Kidney (tissue), 22 donors: ENCODE data around the gene ZNF200. TPM values are rescaled to one million over a fixed set of nuclear protein-coding genes. Genes with fewer than 3 reads are reported as not detected.

Experiments
- DNase-seq, 5 donors: peaks; one replicate each; pipeline ENCODE4 v3.0.0-alpha.2; 2013 to 2020
- FAIRE-seq: peaks from 2 replicates; lab custom pipeline; 2012; peaks lifted over from hg19 to GRCh38; lab: Jason Lieb, UNC
- H3K27ac ChIP-seq, 2 donors: one replicate each; pipeline ENCODE4 v1.7.0; 2013; ENCODE audit warnings: low read depth in 2 of 2, low read length in 2 of 2, inconsistent platforms in 1 of 2
- H3K27me3 ChIP-seq: one replicate; pipeline ENCODE4 v1.7.1; 2013; ENCODE audit warnings: low read length, inconsistent platforms; ENCODE audit not compliant: control insufficient read depth, insufficient read depth
- H3K36me3 ChIP-seq, 3 donors: one replicate each; pipeline versions ENCODE4 v1.7.0 to v1.7.1; 2013; ENCODE audit warnings: low read length in 3 of 3, control low read depth in 1 of 3, inconsistent platforms in 1 of 3; ENCODE audit not compliant: insufficient read depth in 3 of 3, control insufficient read depth in 2 of 3
- H3K4me1 ChIP-seq, 3 donors: one replicate each; pipeline versions ENCODE4 v1.7.0 to v1.7.1; 2013; ENCODE audit warnings: low read length in 3 of 3, inconsistent platforms in 1 of 3, low read depth in 1 of 3; ENCODE audit not compliant: control insufficient read depth in 2 of 3, insufficient read depth in 2 of 3
- H3K4me3 ChIP-seq, 3 donors: one replicate each; pipeline versions ENCODE4 v1.7.0 to v1.8.1; 2013; ENCODE audit warnings: low read length in 3 of 3, control low read depth in 1 of 3, inconsistent platforms in 1 of 3
- H3K9ac ChIP-seq, 3 donors: one replicate each; pipeline versions ENCODE4 v1.7.0 to v1.7.1; 2013; ENCODE audit warnings: low read length in 3 of 3, control low read depth in 1 of 3, inconsistent platforms in 1 of 3
- H3K9me3 ChIP-seq, 3 donors: one replicate each; pipeline versions ENCODE4 v1.7.0 to v1.7.1; 2013; ENCODE audit warnings: low read length in 3 of 3, control low read depth in 1 of 3, inconsistent platforms in 1 of 3; ENCODE audit not compliant: control insufficient read depth in 2 of 3, insufficient read depth in 1 of 3
- intact Hi-C: fragments of 100-400 bp; cut with DNase I; formaldehyde crosslinking; loops from one replicate; pipeline ENCODE4 v1.11.1; 2022
- long read RNA-seq, 10 donors: library from polyadenylated mRNA in 1 of 10; unstranded in 1 of 10; transcript quantifications; one replicate each; pipeline ENCODE4 v2.0.0 and lab custom pipeline, GENCODE V29; 2021 to 2026
- polyA plus RNA-seq: library from polyadenylated mRNA; stranded (reverse); fragments of 350-450 nt; fragmentation: Illumina TruSeq; extraction: RNeasy Lipid Tissue Mini Kit (QIAGEN cat#74804); gene quantifications from one replicate; pipeline ENCODE4 v1.2.3, GENCODE V29; 2014; ENCODE audit warnings: low read depth, low replicate concordance; ENCODE audit not compliant: insufficient read depth
- total RNA-seq: library from RNA; stranded (reverse); fragmentation: NEBNext Ultra II Directional; extraction: Animal tissue kit (Norgen Biotek cat#: 25700); gene quantifications from one replicate; pipeline ENCODE4 v1.2.1, GENCODE V29; 2021
- TF ChIP-seq, protein P1 (sequence below): IDR thresholded peaks from 3 replicates; pipeline ENCODE4 v1.5.1; 2012; ENCODE audit warnings: mild to moderate bottlenecking, moderate library complexity, borderline replicate concordance; ENCODE audit not compliant: insufficient read depth; ENCODE audit errors: extremely low read depth
- donor health status: control.
- donor health status: control.
- donor health status: control.
- donor health status: control.
- donor health status: control.
- donor health status: DM: yes; HTN: yes; CAD: no.
- donor health status: Normal renal cell carcinoma (clear cell type).

The ZNF200 gene, protein sequence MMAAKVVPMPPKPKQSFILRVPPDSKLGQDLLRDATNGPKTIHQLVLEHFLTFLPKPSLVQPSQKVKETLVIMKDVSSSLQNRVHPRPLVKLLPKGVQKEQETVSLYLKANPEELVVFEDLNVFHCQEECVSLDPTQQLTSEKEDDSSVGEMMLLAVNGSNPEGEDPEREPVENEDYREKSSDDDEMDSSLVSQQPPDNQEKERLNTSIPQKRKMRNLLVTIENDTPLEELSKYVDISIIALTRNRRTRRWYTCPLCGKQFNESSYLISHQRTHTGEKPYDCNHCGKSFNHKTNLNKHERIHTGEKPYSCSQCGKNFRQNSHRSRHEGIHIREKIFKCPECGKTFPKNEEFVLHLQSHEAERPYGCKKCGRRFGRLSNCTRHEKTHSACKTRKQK
- 9.6 TPM for total RNA-seq
- 3.3 TPM for polyA plus RNA-seq
- long read RNA-seq, donor 1, full-length matches to known transcripts: 4 of 4 reads
- long read RNA-seq, donor 1, partial matches to known transcripts: 0 of 4 reads
- long read RNA-seq, donor 1, other reads (novel, unspliced or antisense): 0 of 4 reads
- long read RNA-seq, donor 2, full-length matches to known transcripts: 10 of 10 reads
- long read RNA-seq, donor 2, partial matches to known transcripts: 0 of 10 reads
- long read RNA-seq, donor 2, other reads (novel, unspliced or antisense): 0 of 10 reads
- long read RNA-seq, donor 3, full-length matches to known transcripts: 9 of 9 reads
- long read RNA-seq, donor 3, partial matches to known transcripts: 0 of 9 reads
- long read RNA-seq, donor 3, other reads (novel, unspliced or antisense): 0 of 9 reads
- long read RNA-seq, donor 4, full-length matches to known transcripts: 3 of 3 reads
- long read RNA-seq, donor 4, partial matches to known transcripts: 0 of 3 reads
- long read RNA-seq, donor 4, other reads (novel, unspliced or antisense): 0 of 3 reads
- long read RNA-seq, donor 5, full-length matches to known transcripts: 1 of 1 reads
- long read RNA-seq, donor 5, partial matches to known transcripts: 0 of 1 reads
- long read RNA-seq, donor 5, other reads (novel, unspliced or antisense): 0 of 1 reads
- long read RNA-seq, donor 6, full-length matches to known transcripts: 6 of 6 reads
- long read RNA-seq, donor 6, partial matches to known transcripts: 0 of 6 reads
- long read RNA-seq, donor 6, other reads (novel, unspliced or antisense): 0 of 6 reads
- long read RNA-seq, donor 7, full-length matches to known transcripts: 6 of 8 reads
- long read RNA-seq, donor 7, partial matches to known transcripts: 2 of 8 reads
- long read RNA-seq, donor 7, other reads (novel, unspliced or antisense): 0 of 8 reads
- long read RNA-seq, donor 8, full-length matches to known transcripts: 9 of 9 reads
- long read RNA-seq, donor 8, partial matches to known transcripts: 0 of 9 reads
- long read RNA-seq, donor 8, other reads (novel, unspliced or antisense): 0 of 9 reads
- long read RNA-seq, donor 9, full-length matches to known transcripts: 2 of 2 reads
- long read RNA-seq, donor 9, partial matches to known transcripts: 0 of 2 reads
- long read RNA-seq, donor 9, other reads (novel, unspliced or antisense): 0 of 2 reads
- long read RNA-seq, donor 10, full-length matches to known transcripts: 7 of 7 reads
- long read RNA-seq, donor 10, partial matches to known transcripts: 0 of 7 reads
- long read RNA-seq, donor 10, other reads (novel, unspliced or antisense): 0 of 7 reads

DNA sequence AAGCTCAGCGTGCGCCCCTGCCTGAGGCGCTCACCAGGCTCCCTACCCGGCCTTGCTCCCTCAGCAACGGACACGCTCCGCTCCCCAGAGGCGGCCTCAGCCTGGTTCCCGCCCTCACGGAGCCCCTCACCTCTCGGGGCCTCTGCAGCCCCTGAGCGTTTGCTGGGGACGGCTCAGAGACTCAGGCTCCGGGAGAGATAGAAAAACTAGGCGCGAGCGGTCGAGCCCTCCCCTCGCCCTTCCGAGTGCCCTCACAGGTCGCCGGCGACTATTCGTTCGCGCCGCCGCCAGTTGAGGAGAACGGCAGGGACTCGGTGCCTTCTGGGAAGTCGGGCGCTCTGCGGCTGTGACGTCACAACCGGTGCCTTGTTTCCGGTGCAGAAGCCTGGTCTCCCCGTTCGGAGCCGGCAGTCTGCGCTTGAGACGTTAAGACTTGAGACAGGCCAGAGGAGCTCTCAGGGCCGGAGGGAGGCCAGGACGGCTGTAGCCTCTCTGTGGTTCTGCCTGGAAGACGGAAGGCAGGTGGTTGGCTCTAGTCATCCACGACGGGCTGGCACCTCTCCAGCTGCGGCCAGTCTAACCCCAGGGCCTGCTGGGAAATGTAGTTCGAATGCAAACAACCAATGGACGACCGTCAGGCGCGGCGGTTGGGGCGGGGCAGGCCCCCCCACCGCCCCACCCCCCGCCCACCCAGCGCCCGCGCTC is at the start of gene ZNF200:
Gene ZNF200 (minus strand): TSS at position 302 of the 705 bp plus-strand sequence. CDS start 1,403 bp downstream, outside the sequence.
- Histone ChIP-seq H3K27ac (peak within 1 kb of the TSS; percentile 98), H3K4me3 (peak within 1 kb of the TSS; percentile 96 to 98 (median 98)), H3K9me3 (no peaks in the 10 kb centered on the region), H3K27me3 (no peaks in the 10 kb centered on the region), H3K36me3 (peaks cover 18 to 34% (median 22%) of the 10 kb centered on the region in 3 donors), H3K9ac (peak within 1 kb of the TSS; percentile 74 to 96 (median 96)), H3K4me1 (peaks cover 0 to 10% (median 0%) of the 10 kb centered on the region in 3 donors)
- intact Hi-C loops: no loop called here
- peak; percentile 97 to 99 (median 98) for DNase-seq
- TF ChIP-seq, protein P1, sequence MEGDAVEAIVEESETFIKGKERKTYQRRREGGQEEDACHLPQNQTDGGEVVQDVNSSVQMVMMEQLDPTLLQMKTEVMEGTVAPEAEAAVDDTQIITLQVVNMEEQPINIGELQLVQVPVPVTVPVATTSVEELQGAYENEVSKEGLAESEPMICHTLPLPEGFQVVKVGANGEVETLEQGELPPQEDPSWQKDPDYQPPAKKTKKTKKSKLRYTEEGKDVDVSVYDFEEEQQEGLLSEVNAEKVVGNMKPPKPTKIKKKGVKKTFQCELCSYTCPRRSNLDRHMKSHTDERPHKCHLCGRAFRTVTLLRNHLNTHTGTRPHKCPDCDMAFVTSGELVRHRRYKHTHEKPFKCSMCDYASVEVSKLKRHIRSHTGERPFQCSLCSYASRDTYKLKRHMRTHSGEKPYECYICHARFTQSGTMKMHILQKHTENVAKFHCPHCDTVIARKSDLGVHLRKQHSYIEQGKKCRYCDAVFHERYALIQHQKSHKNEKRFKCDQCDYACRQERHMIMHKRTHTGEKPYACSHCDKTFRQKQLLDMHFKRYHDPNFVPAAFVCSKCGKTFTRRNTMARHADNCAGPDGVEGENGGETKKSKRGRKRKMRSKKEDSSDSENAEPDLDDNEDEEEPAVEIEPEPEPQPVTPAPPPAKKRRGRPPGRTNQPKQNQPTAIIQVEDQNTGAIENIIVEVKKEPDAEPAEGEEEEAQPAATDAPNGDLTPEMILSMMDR: no peak
- FAIRE-seq: no peak

DNA sequence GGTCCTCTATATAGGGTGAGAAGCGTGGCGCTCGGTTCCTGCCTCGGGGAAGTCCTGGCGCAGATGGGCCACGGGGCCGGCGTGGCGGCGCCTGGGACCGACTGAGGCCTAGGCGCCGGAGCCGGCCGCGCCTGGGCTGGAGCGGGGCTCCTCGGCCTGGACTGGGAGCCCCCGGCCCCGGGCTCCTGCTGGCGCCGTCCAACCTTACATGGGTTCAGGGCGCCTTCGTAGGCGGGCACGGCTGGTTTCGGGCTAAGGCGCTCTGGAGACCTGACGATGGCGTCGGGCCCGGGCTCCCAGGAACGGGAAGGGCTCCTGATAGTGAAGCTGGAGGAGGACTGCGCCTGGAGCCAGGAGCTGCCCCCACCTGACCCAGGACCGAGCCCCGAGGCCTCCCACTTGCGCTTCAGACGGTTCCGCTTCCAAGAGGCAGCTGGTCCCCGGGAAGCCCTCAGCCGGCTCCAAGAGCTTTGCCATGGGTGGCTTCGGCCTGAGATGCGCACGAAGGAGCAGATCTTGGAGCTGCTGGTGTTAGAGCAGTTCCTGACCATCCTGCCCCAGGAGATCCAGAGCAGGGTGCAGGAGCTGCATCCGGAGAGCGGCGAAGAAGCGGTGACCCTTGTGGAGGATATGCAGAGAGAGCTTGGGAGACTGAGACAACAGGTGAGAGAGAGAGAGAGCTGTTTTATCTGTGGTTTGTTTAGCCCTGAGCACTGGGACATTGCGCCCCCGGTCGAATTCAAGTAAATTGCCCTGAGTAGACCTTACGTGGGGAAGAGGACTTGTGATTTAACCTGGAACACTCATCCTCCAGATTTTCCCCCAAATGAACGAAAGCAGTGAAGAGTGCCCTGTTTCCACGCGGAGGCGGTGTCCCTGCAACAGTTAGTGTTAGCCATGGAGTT is 48.8 kb upstream of the ZNF200 start:
- FAIRE-seq (no peak), DNase-seq (peak in 3 of 5 donors; percentile 4 to 87 (median 66))
- TF ChIP-seq, protein P1: no peak
- intact Hi-C loops: no loop called here
- Histone ChIP-seq H3K4me3 (peak overlapping the region; percentile 85 to 94 (median 93)), H3K27me3 (no peaks in the 10 kb centered on the region), H3K9me3 (peaks cover 0 to 19% (median 2%) of the 10 kb centered on the region in 3 donors), H3K9ac (peak overlapping the region; percentile 74 to 94 (median 90)), H3K36me3 (peaks cover 3 to 14% (median 13%) of the 10 kb centered on the region in 3 donors), H3K27ac (peak overlapping the region; percentile 99 to 100), H3K4me1 (peaks cover 0 to 16% (median 12%) of the 10 kb centered on the region in 3 donors)
